ENCODE measurements around the gene AJM1.

Gene AJM1

DNA sequence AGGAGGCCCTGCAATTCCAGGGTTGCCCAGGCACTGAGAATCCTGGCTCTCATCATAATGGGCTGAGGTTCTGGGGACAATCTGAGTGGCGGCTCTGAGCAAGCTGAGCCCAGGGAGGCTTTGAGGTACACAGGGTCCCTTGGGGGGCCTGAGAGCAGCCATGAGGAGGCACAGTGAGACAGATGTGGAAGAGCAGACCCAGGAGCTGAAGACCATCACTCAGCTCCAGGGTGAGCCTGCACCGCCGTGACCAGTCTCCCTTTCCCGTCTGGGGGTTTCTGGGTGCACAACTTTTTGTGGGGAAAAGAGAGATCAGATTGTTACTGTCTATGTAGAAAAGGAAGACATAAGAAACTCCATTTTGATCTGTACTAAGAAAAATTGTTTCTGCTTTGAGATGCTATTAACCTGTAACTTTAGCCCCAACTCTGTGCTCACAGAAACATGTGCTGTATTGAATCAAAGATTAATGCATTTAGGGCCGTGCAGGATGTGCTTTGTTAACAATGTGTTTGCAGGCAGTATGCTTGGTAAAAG, 46.0 kb upstream of the AJM1 start, which contains the start of gene CCDC183:
TSS of gene CCDC183 (plus strand) at position 101 of the 537 bp plus-strand sequence. CDS start at position 161, 60 bp downstream.
- no peak for TF ChIP-seq FOXM1 (IDR thresholded peaks at IDR 0.05; ENCODE audit: borderline replicate concordance, low read depth)
- TF ChIP-seq, protein P1, sequence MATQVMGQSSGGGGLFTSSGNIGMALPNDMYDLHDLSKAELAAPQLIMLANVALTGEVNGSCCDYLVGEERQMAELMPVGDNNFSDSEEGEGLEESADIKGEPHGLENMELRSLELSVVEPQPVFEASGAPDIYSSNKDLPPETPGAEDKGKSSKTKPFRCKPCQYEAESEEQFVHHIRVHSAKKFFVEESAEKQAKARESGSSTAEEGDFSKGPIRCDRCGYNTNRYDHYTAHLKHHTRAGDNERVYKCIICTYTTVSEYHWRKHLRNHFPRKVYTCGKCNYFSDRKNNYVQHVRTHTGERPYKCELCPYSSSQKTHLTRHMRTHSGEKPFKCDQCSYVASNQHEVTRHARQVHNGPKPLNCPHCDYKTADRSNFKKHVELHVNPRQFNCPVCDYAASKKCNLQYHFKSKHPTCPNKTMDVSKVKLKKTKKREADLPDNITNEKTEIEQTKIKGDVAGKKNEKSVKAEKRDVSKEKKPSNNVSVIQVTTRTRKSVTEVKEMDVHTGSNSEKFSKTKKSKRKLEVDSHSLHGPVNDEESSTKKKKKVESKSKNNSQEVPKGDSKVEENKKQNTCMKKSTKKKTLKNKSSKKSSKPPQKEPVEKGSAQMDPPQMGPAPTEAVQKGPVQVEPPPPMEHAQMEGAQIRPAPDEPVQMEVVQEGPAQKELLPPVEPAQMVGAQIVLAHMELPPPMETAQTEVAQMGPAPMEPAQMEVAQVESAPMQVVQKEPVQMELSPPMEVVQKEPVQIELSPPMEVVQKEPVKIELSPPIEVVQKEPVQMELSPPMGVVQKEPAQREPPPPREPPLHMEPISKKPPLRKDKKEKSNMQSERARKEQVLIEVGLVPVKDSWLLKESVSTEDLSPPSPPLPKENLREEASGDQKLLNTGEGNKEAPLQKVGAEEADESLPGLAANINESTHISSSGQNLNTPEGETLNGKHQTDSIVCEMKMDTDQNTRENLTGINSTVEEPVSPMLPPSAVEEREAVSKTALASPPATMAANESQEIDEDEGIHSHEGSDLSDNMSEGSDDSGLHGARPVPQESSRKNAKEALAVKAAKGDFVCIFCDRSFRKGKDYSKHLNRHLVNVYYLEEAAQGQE (IDR thresholded peaks at IDR 0.05; ENCODE audit: low read depth): no peak
- no peak for TF ChIP-seq TCF12 (IDR thresholded peaks at IDR 0.05; ENCODE audit: low read depth)
- TF ChIP-seq EGR1 (IDR thresholded peaks at IDR 0.05): no peak
- no peak for TF ChIP-seq EP300 (IDR thresholded peaks at IDR 0.05; ENCODE audit: borderline replicate concordance)

DNA sequence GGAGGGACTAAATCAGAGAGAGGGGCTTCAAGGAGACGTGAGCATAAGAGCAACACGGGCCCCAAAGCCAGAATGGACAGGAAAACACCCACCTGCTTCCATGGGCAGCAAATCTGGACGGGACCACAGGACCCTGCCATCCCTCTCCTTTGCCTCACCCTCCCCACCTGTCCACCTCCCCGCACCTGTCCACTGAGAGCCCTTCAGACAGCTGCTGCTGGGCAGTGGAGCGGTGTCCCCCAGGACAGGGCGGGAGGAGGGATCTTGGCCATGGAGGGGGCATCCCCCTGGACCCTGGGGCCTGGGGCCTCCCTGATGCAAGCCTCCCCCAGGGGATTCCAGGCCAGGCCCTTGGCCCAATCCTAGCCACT, 43.6 kb upstream of the AJM1 start:
- TF ChIP-seq ZBTB7A (IDR thresholded peaks at IDR 0.05; ENCODE audit: low read depth) (no peak), EGR1 (IDR thresholded peaks at IDR 0.05) (no peak), TCF12 (IDR thresholded peaks at IDR 0.05; ENCODE audit: low read depth) (no peak), FOXM1 (IDR thresholded peaks at IDR 0.05; ENCODE audit: borderline replicate concordance, low read depth) (no peak), NFIC (IDR thresholded peaks at IDR 0.05) (no peak), CEBPB (IDR thresholded peaks at IDR 0.05) (no peak), RAD21 (IDR thresholded peaks at IDR 0.05; ENCODE audit: low read depth) (no peak), CREB1 (IDR thresholded peaks at IDR 0.05; ENCODE audit: low read depth) (no peak), YY1 (IDR thresholded peaks at IDR 0.05; ENCODE audit: low read depth) (no peak), TAF1 (IDR thresholded peaks at IDR 0.05; ENCODE audit: low read depth) (no peak), TEAD4 (IDR thresholded peaks at IDR 0.05) (no peak), EP300 (IDR thresholded peaks at IDR 0.05; ENCODE audit: borderline replicate concordance) (no peak)
- TF ChIP-seq, protein P1 (IDR thresholded peaks at IDR 0.05; ENCODE audit: low read depth): no peak
- TF ChIP-seq, protein P2, sequence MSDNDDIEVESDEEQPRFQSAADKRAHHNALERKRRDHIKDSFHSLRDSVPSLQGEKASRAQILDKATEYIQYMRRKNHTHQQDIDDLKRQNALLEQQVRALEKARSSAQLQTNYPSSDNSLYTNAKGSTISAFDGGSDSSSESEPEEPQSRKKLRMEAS (IDR thresholded peaks at IDR 0.05): no peak
- TF ChIP-seq, protein P3, sequence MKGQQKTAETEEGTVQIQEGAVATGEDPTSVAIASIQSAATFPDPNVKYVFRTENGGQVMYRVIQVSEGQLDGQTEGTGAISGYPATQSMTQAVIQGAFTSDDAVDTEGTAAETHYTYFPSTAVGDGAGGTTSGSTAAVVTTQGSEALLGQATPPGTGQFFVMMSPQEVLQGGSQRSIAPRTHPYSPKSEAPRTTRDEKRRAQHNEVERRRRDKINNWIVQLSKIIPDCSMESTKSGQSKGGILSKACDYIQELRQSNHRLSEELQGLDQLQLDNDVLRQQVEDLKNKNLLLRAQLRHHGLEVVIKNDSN (IDR thresholded peaks at IDR 0.05): no peak

DNA sequence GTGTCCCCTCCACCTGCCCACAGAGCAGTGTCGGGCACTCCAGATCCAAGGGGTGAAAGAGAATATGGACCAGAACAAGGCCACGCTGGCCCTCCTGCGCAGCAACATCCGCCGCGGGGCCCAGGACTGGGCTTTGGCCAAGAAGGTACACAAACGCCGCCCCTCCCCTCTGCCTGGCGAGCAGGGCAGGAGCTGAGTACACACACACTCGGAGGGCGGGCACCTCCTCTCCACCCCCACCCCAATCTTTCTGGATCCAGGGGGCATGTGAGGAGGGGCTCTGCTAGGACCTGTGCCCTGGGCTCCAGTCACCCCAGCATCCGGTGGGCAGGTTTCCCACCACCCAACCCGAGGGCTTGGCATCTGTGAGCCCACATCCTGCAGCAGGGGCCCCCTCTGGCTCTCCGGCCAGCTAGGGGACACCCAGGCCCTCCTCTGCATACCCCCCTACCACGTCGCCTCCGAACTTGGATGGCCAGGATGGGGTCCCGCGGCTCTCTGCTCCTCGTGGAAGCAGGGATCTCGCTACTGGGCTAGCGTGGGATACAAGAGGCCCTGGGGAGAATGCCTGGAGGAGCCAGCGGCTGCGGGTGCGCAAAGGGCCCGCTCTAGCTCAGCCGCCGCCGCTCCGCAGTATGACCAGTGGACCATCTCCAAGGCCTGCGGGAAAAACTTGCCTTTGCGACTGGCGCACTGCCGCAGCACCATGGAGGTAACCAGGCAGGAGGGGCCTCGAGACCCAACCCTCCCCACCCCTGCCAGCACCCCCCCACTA, 43.0 kb upstream of the AJM1 start:
- TF ChIP-seq ZBTB7A (IDR thresholded peaks at IDR 0.05; ENCODE audit: low read depth) (0 out of 2 replicates have a peak, but pooled peaks have one; percentile 35), EGR1 (IDR thresholded peaks at IDR 0.05) (no peak)

DNA sequence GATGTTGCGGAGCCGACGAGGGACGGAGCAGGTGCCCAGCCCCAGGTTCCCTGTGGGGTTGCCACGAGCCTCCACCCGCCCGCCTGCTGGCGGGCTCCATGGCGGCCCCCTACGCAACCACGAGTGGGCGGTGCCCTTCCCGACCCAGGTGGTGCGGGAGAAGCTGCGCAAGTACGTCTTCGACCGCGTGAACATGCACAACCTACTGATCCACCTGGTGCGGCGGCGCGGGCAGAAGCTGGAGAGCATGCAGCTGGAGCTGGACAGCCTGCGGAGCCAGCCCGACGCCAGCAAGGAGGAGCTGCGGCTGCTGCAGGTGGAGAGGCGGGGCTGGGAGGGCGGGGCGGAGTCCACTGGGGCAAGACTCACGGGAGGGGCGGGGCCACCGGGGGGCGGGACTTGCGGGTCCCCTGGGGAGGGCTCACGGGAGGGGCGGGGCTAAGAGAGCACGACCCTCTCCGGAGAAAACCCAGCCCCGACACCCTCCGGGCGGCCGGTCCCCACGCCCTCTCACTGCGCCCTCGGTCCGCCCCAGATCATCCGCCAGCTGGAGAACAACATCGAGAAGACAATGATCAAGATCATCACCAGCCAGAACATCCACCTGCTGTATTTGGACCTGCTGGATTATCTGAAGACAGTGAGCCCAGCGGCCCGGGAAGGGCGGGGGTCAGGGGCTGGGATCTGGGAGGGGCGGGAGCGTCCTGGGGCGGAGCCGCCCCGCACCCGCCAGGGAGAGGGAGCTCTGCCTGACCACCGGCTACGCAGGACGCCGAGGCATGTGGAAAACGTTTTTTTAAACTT, 42.2 kb upstream of the AJM1 start:
- TF ChIP-seq YY1 (IDR thresholded peaks at IDR 0.05; ENCODE audit: low read depth): 0 out of 2 replicates have a peak, but pooled peaks have one; percentile 25
- TF ChIP-seq TAF1 (IDR thresholded peaks at IDR 0.05; ENCODE audit: low read depth): peak; percentile 19; the same call in 1 of the 2 replicates
- TF ChIP-seq, protein P1 (IDR thresholded peaks at IDR 0.05; ENCODE audit: low read depth): no peak
- TF ChIP-seq CREB1 (IDR thresholded peaks at IDR 0.05; ENCODE audit: low read depth): 0 out of 2 replicates have a peak, but pooled peaks have one; percentile 12
- TF ChIP-seq, protein P3 (IDR thresholded peaks at IDR 0.05): no peak
- no peak for TF ChIP-seq EGR1 (IDR thresholded peaks at IDR 0.05)
- TF ChIP-seq TCF12 (IDR thresholded peaks at IDR 0.05; ENCODE audit: low read depth): 0 out of 2 replicates have a peak, but pooled peaks have one; percentile 29
- TF ChIP-seq ZBTB7A (IDR thresholded peaks at IDR 0.05; ENCODE audit: low read depth): no peak; the same call in 1 of the 2 replicates
- no peak for TF ChIP-seq EP300 (IDR thresholded peaks at IDR 0.05; ENCODE audit: borderline replicate concordance)
- TF ChIP-seq FOXM1 (IDR thresholded peaks at IDR 0.05; ENCODE audit: borderline replicate concordance, low read depth): no peak
- no peak for TF ChIP-seq CEBPB (IDR thresholded peaks at IDR 0.05)
- TF ChIP-seq NFIC (IDR thresholded peaks at IDR 0.05): no peak
- no peak for TF ChIP-seq RAD21 (IDR thresholded peaks at IDR 0.05; ENCODE audit: low read depth)
- 0 out of 2 replicates have a peak, but pooled peaks have one; percentile 14 for TF ChIP-seq TEAD4 (IDR thresholded peaks at IDR 0.05)
- TF ChIP-seq, protein P2 (IDR thresholded peaks at IDR 0.05): peak; percentile 98
